SJSA1 (cell line): ENCODE data around the gene ZNF699. TPM values are rescaled to one million over a fixed set of nuclear protein-coding genes. Genes with fewer than 3 reads are reported as not detected.
"Not testable (repeated sequence)": the region's sequence is repeated elsewhere in the genome, so short reads cannot be mapped to it uniquely, and the experiment has no call there.

ENCODE experiments used
- DNase-seq, 2 experiments: peaks; one replicate each; pipeline ENCODE4 v3.0.0-alpha.2; 2015 to 2020; ENCODE audit warnings: low spot score in 2 of 2, low read depth in 1 of 2
- H3K27ac ChIP-seq: fragments of 250-450 bp; sonication (Bioruptor Pico); 2 replicates; pipeline ENCODE4 v1.5.1; 2020; ENCODE audit warnings: mild to moderate bottlenecking, moderate library complexity
- H3K27me3 ChIP-seq: fragments of 250-450 bp; sonication (Bioruptor Pico); replicated peaks from 2 replicates; pipeline ENCODE4 v1.5.1; 2020; ENCODE audit warnings: mild to moderate bottlenecking, moderate library complexity
- H3K36me3 ChIP-seq: fragments of 250-450 bp; sonication (Bioruptor Pico); 2 replicates; pipeline ENCODE4 v1.5.1; 2020; ENCODE audit warnings: mild to moderate bottlenecking
- H3K4me1 ChIP-seq: fragments of 250-450 bp; sonication (Bioruptor Pico); replicated peaks from 2 replicates; pipeline ENCODE4 v1.6.1; 2021; ENCODE audit warnings: mild to moderate bottlenecking
- H3K4me3 ChIP-seq: fragments of 250-450 bp; sonication (Bioruptor Pico); 2 replicates; pipeline ENCODE4 v1.5.1; 2020; ENCODE audit warnings: mild to moderate bottlenecking
- H3K9me3 ChIP-seq: fragments of 250-450 bp; sonication (Bioruptor Pico); replicated peaks from 2 replicates; pipeline ENCODE4 v1.5.1; 2020; ENCODE audit warnings: mild to moderate bottlenecking
- total RNA-seq: library from RNA; depleted of rRNA; stranded (reverse); fragments of >200 nt; shearing (Covaris generic); gene quantifications from 2 replicates; pipeline ENCODE4 v1.2.3, GENCODE V29; 2014; rRNA removed

Gene ZNF699
- 8.0 and 13.6 TPM in 2 replicates for total RNA-seq

DNA sequence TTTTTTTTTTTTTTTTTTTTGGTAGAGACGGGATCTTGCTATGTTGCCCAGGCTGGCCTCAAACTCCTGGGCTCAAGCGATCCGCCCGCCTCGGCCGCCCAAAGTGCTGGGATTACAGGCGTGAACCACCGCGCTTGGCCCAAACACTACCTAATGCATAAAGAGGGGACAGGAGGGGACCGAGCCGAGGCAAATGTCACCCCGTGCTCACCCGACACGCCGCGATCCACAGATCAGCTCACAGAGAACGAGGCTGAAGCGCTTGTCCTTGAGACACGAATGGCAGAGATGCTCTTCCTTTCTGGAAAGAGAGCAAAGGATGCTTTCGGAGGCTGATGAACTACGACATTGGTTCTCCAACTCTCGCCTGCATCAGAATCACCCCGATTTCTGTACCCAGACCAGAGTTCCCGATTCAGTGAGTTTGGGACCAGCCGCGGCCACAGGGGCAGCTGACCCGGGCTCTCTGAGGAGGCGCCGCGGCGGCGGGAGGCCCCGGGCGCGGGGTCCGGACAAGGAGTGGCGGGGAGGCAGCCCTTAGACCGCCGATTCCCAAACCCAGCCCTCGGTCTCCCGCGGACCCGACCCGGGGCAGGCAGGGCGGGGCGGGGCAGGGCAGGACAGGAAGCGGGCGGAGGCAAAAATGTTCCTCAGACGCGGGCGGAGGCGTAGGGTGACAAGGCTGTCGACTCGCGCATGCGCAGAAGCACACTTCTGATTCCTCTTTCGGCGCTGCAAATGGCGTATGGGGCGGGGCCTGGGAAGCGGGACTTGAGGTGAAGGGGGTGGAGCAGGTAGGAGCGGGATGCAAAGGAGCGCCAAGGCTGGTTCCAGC, at the start of gene ZNF699:
TSS of gene ZNF699 (minus strand) at position 700 of the 835 bp plus-strand sequence. CDS start 4,719 bp downstream, outside the sequence.
- Histone ChIP-seq H3K36me3 (peaks cover 10% of the 10 kb centered on the region), H3K4me3 (peak within 1 kb of the TSS; percentile 71), H3K27ac (peak within 1 kb of the TSS; percentile 79), H3K4me1 (peaks cover 6% of the 10 kb centered on the region; the same call in 1 of the 2 replicates), H3K9me3 (peaks cover 8% of the 10 kb centered on the region), H3K27me3 (no peaks in the 10 kb centered on the region)
- DNase-seq = peak; percentile 97 to 98

DNA sequence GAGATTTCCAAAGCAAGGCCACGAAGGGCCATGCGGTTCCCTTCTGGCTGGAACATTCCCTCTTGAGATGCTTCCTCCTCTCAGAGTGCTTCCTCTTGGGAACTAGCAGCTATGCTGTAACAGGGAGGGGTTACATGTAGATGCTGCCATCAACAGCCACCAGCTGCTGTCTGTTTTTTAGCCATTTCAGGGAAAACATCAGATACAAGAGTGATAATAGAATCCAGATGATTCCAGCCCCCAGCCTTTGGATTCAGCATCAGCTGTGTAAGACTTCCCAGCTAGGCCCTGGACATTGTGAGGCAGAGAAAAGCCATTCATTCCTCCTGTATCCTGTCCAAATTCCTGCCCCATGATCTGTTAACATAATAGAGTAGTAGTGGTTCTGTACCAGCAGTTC, 45.0 kb upstream of the ZNF699 start:
- DNase-seq = no peak
- H3K36me3 ChIP-seq = no peaks in the 10 kb centered on the region
- peaks cover 9% of the 10 kb centered on the region for H3K9me3 ChIP-seq
- H3K4me3 ChIP-seq = no peak overlapping the region
- no peak overlapping the region for H3K27ac ChIP-seq
- no peaks in the 10 kb centered on the region for H3K27me3 ChIP-seq
- H3K4me1 ChIP-seq = no peaks in the 10 kb centered on the region

GRCh38 chr19:9353011-9353410, 43.4 kb upstream of the ZNF699 start:
- peaks cover 9% of the 10 kb centered on the region for H3K9me3 ChIP-seq
- no peak overlapping the region for H3K4me3 ChIP-seq
- no peak for DNase-seq

DNA sequence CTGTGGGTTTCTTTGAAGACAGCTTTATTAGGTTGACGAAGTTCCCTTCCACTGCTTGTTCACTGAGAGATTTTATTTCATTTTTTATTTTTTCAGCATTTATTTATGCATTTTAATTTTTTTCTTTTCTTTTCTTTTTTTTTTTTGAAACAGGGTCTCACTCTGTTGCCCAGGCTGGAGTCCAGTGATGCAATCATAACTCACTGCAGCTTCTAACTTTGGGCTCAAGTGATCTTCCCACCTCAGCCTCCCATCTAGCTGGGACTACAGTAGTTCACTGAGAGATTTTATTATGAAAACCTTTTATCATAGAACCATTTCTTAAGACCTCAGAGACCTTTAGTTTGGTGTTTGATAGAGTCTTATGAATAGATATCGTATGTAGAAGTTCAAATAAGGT, 42.9 kb upstream of the ZNF699 start:
- no peak for DNase-seq
- Histone ChIP-seq H3K27me3 (no peaks in the 10 kb centered on the region), H3K36me3 (no peaks in the 10 kb centered on the region), H3K9me3 (peaks cover 9% of the 10 kb centered on the region), H3K4me3 (no peak overlapping the region), H3K27ac (no peak overlapping the region), H3K4me1 (no peaks in the 10 kb centered on the region)

More at GRCh38 chr19:9353011-9353410, 43.4 kb upstream of the ZNF699 start:
- no peak overlapping the region for H3K27ac ChIP-seq
- no peaks in the 10 kb centered on the region for H3K4me1 ChIP-seq
- no peaks in the 10 kb centered on the region for H3K36me3 ChIP-seq
- no peaks in the 10 kb centered on the region for H3K27me3 ChIP-seq

DNA sequence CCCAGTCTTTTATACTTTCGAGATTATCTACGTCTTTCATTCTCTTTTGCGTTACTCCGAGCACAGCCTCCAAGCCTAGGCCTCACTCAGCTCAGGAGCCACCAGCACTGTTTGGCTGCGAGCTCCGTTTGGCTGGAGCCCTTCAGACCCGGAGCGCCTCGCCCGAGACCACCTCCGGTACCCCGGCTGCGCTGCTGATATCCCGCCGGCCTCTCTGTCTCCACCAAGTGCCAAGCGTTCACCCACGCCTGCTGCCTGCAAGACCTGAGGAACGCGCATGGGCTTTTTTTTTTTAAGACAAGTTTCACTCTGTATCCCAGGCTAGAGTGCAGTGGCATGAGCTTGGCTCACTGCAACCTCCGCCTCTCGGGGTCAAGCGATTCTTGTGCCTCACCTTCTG, 39.0 kb upstream of the ZNF699 start:
- peaks cover 14% of the 10 kb centered on the region for H3K9me3 ChIP-seq
- no peak for DNase-seq
- peaks cover 1% of the 10 kb centered on the region for H3K36me3 ChIP-seq
- H3K4me3 ChIP-seq = no peak overlapping the region
- no peak overlapping the region for H3K27ac ChIP-seq
- H3K27me3 ChIP-seq = no peaks in the 10 kb centered on the region
- no peaks in the 10 kb centered on the region for H3K4me1 ChIP-seq

- H3K4me1 ChIP-seq = no peaks in the 10 kb centered on the region
- no peak for DNase-seq
- H3K36me3 ChIP-seq = peaks cover 5% of the 10 kb centered on the region
- H3K27ac ChIP-seq = no peak overlapping the region
- no peaks in the 10 kb centered on the region for H3K27me3 ChIP-seq
- peaks cover 19% of the 10 kb centered on the region for H3K9me3 ChIP-seq
- no peak overlapping the region for H3K4me3 ChIP-seq
Measured at GRCh38 chr19:9348253-9348652, 38.6 kb upstream of the ZNF699 start.

GRCh38 chr19:9345005-9345404, 35.4 kb upstream of the ZNF699 start:
- no peaks in the 10 kb centered on the region for H3K27me3 ChIP-seq
- H3K9me3 ChIP-seq = peaks cover 25% of the 10 kb centered on the region
- no peak overlapping the region for H3K4me3 ChIP-seq
- no peak for DNase-seq
- H3K27ac ChIP-seq = no peak overlapping the region
- H3K4me1 ChIP-seq = no peaks in the 10 kb centered on the region
- H3K36me3 ChIP-seq = peaks cover 31% of the 10 kb centered on the region

DNA sequence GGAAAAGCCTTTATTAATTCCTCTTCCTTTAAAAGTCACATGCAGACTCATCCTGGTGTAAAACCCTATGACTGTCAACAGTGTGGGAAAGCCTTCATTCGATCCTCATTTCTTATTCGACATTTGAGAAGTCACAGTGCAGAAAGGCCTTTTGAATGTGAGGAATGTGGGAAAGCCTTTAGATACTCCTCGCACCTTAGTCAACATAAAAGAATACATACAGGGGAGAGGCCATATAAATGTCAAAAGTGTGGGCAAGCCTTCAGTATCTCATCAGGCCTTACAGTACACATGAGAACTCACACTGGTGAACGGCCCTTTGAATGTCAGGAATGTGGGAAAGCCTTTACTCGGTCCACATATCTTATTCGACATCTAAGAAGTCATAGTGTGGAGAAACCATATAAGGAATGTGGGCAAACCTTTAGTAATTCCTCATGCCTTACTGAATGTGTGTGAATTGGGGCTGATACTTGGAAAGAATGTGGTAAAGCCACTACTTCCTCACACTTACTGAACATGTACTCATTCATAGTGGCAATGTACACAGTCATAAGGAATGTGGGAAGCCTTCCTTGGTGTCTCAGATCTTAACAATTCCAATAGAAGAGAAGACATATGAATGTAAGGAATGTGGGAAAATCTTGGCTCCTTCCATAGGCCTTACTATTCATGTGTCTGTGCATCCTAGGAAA, 33.1 kb upstream of the ZNF699 start:
- no peaks in the 10 kb centered on the region for H3K27me3 ChIP-seq
- no peak for DNase-seq
- no peak overlapping the region for H3K4me3 ChIP-seq
- peaks cover 38% of the 10 kb centered on the region for H3K36me3 ChIP-seq
- no peak overlapping the region for H3K27ac ChIP-seq
- H3K4me1 ChIP-seq = no peaks in the 10 kb centered on the region
- peaks cover 36% of the 10 kb centered on the region for H3K9me3 ChIP-seq

- Histone ChIP-seq H3K36me3 (peaks cover 13% of the 10 kb centered on the region), H3K9me3 (peaks cover 23% of the 10 kb centered on the region), H3K4me3 (no peak overlapping the region)
Measured at GRCh38 chr19:9329999-9330398, 20.4 kb upstream of the ZNF699 start.

GRCh38 chr19:9324584-9324962, 14.9 kb upstream of the ZNF699 start:
- Histone ChIP-seq H3K4me3 (peak overlapping the region; percentile 59), H3K27ac (no peak overlapping the region), H3K4me1 (peaks cover 6% of the 10 kb centered on the region; the same call in 1 of the 2 replicates), H3K27me3 (no peaks in the 10 kb centered on the region), H3K36me3 (peaks cover 3% of the 10 kb centered on the region; the same call in 1 of the 2 replicates), H3K9me3 (peaks cover 15% of the 10 kb centered on the region; the same call in 1 of the 2 replicates)
- DNase-seq = no peak

More at GRCh38 chr19:9329999-9330398, 20.4 kb upstream of the ZNF699 start:
- Histone ChIP-seq H3K27me3 (no peaks in the 10 kb centered on the region), H3K27ac (no peak overlapping the region), H3K4me1 (no peaks in the 10 kb centered on the region)
- DNase-seq = no peak

GRCh38 chr19:9323919-9324583, 14.4 kb upstream of the ZNF699 start, which contains the start of gene ZNF559:
TSS of gene ZNF559 (plus strand) at chr19:9324179. CDS start at chr19:9338550, 14,371 bp downstream.
- peak within 1 kb of the TSS; percentile 59 for H3K4me3 ChIP-seq
- peak within 1 kb of the TSS; percentile 38 for H3K27ac ChIP-seq
- H3K27me3 ChIP-seq = no peaks in the 10 kb centered on the region
- peaks cover 3% of the 10 kb centered on the region; the same call in 1 of the 2 replicates for H3K36me3 ChIP-seq
- H3K4me1 ChIP-seq = peaks cover 6% of the 10 kb centered on the region; the same call in 1 of the 2 replicates
- peaks cover 15% of the 10 kb centered on the region; the same call in 1 of the 2 replicates for H3K9me3 ChIP-seq
- DNase-seq = peak; percentile 94 to 95

- Histone ChIP-seq H3K9me3 (peaks cover 15% of the 10 kb centered on the region; the same call in 1 of the 2 replicates), H3K27me3 (no peaks in the 10 kb centered on the region), H3K27ac (peak overlapping the region; percentile 38), H3K4me3 (peak overlapping the region; percentile 59), H3K4me1 (peaks cover 6% of the 10 kb centered on the region; the same call in 1 of the 2 replicates), H3K36me3 (peaks cover 3% of the 10 kb centered on the region; the same call in 1 of the 2 replicates)
- DNase-seq = peak in 1 of 2 experiments; percentile 64
Measured at GRCh38 chr19:9323557-9323918, 13.9 kb upstream of the ZNF699 start.

GRCh38 chr19:9322201-9322600, 12.6 kb upstream of the ZNF699 start:
- H3K36me3 ChIP-seq, H3K4me1 ChIP-seq, H3K27me3 ChIP-seq, H3K4me3 ChIP-seq, H3K27ac ChIP-seq, DNase-seq: not testable (repeated sequence)
- H3K9me3 ChIP-seq = 0 out of 2 replicates have a peak, but pooled peaks cover 11% of the 10 kb centered on the region
